SKM-1 (cell line): ENCODE results near the gene CHRNB1.
A peak's percentile ranks its signal among the peaks of the same experiment; 100 is the strongest.

Experiments
- DNase-seq: peaks from one replicate; lab custom pipeline; 2025; ENCODE audit not compliant: unreplicated experiment; lab: John Stamatoyannopoulos, UW

CHRNB1 gene

DNA sequence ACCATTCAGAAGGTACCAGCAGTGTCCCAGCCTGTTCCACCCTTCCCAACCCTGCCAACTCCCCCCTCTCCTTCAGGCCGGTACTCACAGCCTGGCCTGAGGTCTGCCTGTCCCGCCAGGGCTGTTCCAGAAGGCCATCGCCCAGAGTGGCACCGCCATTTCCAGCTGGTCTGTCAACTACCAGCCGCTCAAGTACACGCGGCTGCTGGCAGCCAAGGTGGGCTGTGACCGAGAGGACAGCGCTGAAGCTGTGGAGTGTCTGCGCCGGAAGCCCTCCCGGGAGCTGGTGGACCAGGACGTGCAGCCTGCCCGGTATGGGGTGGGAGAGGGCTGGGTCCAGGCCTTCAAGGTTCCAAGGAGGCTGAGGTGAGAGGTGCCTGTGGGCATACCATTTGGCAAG lies 30.0 kb upstream of the CHRNB1 start:
- no peak for DNase-seq

DNA sequence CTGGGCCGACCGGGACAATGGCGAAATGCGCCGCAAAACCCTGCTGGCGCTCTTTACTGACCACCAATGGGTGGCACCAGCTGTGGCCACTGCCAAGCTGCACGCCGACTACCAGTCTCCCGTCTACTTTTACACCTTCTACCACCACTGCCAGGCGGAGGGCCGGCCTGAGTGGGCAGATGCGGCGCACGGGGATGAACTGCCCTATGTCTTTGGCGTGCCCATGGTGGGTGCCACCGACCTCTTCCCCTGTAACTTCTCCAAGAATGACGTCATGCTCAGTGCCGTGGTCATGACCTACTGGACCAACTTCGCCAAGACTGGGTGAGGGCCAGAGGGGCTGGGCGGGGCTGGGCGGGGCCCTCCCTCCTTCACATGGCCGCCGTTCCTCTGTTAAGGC lies 29.1 kb upstream of the CHRNB1 start:
- no peak for DNase-seq

DNA sequence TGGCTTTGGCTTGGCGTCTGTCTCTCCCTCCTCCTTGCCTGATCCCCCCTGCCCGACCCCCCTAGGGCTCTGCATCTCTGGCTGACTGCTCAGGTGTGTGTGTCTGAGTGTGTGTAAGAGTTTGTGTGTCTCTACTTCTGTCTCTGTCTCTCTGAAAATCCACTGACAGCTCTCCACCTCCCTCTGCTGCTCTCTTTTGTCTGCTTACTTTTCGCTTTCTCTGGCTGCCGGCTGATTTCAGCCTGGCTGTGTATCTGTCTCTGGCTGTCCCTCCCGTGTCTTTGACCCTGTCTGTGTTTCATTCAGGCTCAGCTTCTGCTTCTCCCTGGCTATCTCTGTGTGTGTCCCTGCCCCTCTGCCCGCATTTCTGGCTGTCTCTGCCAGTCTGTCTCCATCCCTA lies 28.5 kb upstream of the CHRNB1 start:
- no peak for DNase-seq

DNA sequence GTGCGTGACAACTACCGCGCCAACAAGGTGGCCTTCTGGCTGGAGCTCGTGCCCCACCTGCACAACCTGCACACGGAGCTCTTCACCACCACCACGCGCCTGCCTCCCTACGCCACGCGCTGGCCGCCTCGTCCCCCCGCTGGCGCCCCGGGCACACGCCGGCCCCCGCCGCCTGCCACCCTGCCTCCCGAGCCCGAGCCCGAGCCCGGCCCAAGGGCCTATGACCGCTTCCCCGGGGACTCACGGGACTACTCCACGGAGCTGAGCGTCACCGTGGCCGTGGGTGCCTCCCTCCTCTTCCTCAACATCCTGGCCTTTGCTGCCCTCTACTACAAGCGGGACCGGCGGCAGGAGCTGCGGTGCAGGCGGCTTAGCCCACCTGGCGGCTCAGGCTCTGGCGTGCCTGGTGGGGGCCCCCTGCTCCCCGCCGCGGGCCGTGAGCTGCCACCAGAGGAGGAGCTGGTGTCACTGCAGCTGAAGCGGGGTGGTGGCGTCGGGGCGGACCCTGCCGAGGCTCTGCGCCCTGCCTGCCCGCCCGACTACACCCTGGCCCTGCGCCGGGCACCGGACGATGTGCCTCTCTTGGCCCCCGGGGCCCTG lies 27.7 kb upstream of the CHRNB1 start:
- DNase-seq, result no peak

DNA sequence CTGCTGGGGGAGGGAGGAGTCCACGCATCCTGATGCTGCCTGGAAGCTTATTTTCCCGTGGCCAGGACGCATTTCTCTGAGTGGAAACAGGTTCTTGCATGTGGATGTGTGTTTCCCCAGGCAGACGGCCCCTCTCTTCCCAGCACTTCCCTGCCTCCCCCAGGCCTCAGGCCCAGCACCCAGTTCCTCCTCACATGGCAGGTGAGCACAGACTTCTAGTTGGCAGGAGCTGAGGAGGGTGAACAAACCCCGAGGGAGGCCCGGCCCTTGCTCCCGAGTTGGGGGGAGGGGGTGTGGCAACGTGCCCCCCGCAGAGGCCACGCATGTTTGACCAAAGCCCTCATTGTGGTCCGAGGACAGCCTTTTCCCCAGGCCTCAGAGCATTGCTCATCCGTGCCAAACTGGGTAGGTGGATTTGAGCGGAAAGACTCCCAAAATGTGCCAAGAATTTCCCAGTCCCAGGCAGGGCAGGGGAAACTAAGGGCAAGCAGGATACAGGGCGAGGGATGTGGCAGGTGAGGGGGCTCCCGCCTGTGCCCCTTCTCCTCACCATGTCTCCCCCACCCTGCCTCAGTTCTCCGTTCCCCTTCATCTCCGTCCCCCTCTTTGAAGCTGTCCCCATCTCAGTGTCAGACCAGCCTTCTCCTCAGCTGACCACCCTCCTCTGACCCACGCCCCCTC lies 26.2 kb upstream of the CHRNB1 start:
- DNase-seq, result no peak

DNA sequence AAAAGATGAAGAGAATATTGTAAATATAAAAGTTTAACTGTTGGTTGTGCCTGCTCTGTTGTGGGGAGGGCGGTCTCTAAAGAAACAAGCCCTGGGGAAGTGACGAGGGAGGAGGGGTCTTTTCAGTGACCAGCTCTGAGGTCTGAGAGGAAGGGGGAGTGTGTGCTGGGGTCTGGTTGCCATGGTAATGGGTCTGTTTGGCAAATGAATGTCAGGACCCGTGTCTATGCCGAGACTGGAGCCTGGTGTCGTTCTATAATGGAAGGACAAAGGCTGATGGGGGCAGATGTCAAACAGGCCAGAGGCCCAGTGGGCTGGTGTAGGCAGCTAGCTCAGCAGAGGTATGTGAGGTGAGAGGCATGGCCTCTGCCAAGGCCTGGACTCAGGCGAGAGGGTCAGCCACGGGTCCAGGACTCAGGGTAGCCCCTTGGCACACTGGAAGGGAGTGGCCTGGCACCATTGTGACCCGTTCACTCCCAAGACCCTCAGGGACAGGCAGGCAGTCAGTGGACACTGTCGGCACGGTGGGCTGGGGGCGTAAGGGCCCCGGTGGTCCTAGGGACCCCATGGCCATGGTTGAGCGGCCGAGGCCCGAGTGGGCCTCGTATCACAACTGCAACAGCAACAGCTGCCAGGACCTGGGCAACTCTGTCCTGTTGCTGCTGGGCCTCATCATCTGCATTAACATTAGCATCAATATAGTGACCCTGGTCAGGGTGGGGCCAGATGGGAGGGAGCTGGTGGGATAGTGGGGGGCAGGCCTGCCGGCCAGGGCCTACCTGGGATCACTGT lies 24.8 kb upstream of the CHRNB1 start, which contains the start of gene SPEM1:
TSS of gene SPEM1 (plus strand) at position 506 of the 792 bp plus-strand sequence. CDS start at position 567, 61 bp downstream.
- no peak for DNase-seq

DNA sequence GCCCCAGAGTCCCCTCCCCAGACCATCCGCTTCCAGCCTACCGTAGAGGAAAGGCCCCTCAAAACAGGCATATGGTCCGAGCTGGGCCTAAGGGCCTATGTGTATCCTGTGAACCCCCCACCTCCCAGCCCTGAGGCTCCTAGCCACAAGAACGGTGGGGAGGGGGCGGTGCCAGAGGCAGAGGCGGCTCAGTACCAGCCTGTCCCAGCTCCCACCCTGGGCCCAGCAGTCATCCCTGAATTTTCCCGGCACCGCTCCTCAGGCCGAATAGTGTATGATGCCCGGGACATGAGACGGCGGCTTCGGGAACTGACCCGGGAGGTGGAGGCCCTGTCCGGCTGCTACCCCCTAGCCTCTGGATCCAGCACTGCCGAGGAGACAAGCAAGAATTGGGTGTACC lies 23.7 kb upstream of the CHRNB1 start:
- no peak for DNase-seq

DNA sequence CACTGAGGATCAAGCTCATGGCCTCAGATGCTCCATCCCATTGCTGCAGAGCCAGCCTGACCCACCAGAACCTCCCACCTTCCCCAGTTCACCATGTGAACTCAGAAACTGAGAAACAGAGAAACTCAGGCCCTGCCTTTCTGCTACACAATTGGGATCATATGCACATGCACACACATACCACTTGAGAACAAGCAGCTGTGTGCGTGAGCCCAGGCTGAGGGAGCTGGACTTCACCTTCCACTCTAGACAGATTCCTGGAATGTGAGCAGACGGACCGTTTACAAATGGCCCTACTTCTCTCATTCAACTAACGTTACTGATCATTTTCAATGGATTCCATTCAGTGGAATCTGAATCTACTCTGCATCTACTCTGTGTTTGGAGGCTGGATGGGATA lies 21.2 kb upstream of the CHRNB1 start:
- no peak for DNase-seq

DNA sequence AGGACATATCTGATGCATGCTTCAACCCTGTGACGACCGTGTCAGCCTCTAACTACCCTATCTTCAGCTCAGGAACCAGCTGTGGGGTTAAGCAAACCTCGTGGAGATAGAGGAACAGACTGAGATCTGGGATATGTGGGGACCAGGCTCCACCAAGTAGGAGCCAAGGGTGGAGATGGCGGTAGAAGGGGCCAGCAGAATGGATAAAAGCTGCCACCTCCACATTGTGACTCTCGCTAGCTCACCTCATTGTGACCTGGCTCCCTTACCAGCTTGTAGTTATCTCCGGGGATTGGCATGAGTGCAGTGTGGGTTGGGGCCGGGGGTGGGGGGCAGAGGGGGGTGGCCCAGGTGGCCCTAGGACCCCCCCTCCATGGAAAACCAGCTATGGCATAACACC lies 19.5 kb upstream of the CHRNB1 start, which contains the start of gene SPEM2:
TSS of gene SPEM2 (plus strand) at position 301 of the 400 bp plus-strand sequence. CDS start at position 374, 73 bp downstream.
- no peak for DNase-seq

DNA sequence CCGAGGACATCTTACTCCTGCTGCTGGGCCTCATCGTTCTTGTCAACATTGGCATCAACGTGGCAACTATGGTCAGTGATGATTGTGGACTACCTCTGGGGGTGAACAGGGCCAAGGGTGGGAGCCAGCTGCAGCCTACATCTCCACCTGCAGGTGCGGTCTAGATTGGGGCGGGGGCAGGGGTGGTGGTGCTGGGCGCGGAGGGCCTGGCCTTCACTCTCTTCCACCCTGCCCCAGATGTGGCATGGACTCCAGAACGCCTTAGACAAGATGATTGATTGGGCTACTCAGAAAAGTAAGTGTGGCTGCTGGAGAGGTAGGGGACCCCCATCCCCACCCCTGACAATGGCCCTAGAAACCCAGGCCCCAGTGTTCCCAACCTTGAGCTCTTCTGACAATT lies 19.1 kb upstream of the CHRNB1 start:
- DNase-seq, result no peak

DNA sequence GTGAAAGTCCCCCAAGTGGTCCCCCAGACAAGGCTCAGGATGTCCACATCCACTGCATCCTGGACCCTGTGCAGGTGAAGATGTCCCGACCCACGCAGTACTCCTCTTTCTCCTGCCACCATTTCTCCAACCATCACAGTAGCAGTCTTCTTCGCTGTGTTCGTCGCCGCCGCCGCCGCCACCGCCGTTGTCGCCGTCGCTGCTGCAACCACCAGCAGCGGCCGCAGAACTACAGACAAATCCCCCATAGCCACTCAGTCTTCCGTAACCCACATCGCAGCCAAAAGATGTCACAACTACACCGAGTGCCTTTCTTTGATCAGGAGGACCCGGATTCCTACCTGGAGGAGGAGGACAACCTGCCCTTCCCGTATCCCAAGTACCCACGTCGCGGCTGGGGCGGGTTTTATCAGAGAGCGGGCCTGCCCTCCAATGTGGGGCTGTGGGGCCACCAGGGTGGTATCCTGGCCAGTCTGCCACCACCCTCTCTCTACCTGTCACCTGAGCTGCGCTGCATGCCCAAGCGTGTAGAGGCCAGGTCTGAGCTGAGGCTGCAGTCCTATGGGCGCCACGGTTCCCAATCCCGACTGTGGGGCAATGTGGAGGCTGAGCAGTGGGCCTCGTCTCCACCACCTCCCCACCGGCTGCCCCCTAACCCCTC lies 18.5 kb upstream of the CHRNB1 start:
- DNase-seq, result no peak

DNA sequence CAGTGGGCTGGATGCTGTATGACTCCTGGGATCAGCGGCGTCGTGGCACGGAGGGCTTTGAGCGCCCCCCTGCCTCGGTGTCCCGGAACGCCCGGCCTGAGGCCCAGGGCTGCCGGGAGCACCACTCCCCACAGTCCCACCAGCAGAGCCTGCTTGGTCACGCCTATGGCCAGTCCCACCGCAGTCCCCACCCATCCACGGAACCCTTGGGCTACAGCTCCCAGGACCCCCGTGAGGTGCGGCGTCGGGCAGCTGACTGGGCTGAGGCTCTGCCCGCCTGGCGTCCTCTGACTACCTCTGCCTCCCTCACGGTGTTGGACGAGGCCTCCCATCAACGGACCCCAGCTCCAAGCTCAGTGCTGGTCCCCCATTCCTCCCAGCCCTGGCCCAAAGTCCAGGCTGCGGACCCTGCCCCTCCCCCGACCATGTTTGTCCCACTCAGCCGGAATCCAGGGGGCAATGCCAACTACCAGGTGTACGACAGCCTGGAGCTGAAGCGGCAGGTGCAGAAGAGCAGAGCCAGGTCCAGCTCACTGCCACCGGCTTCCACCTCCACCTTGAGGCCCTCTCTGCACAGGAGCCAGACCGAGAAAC lies 17.9 kb upstream of the CHRNB1 start:
- no peak for DNase-seq

DNA sequence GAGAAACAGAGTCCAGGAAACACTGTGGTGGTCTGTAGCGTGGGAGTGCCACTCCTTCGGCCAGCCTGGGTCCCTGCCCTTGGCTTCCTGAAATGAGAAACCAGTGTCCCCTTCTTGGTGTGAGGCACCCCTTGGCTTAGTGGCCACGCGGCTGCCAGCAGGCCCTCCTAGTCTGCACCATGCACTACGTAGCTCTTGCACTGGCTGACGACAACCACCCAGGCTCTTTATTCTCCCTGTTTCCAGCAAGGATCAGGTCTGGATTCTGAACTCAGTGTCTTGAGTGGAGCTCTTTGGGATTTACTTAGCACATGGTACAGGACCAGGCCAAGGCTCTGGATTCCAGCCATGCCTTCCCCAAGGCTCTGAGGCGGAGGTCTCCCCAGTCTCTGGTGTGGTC lies 17.3 kb upstream of the CHRNB1 start:
- DNase-seq, result no peak

DNA sequence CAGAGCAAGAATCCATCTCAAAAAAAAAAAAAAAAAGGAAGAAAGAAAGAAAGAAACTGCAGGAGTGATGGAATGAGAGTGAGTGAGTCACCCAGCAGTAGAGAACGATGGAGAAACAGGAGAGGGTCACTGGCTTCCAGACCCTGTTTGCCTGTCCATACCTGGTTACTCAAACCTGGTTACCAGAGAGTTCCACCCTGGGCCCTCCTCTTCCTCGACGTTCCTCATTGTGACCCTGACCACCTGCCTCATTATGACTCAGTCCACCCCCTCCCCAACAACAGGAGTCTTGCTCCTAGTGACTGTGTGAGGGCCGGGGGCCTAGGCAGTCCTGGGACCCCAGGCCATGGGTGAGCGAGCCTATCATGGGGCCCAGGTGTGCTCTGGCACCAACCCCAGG lies 16.3 kb upstream of the CHRNB1 start, which contains the start of gene SPEM3:
TSS of gene SPEM3 (plus strand) at position 301 of the 400 bp plus-strand sequence. CDS start at position 347, 46 bp downstream.
- no peak for DNase-seq

DNA sequence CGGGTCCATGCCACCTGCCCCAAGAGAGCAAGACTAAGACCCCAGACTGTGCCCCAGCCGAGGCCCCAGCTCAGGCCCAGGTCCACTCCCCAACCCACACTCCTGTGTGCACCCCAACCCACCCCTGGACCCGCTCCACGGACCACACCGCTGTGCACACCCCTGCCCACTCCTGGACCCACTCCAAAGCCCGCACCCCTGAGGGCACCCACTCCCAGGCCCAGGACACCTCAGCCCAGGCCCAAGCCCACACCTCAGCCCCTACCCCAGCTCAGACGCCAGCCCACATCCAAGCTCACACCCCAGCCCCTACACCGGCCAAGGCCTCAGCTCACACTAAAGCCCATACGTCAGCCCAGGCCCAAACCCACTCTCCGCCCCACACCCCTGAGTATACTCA lies 15.1 kb upstream of the CHRNB1 start:
- DNase-seq, result no peak

DNA sequence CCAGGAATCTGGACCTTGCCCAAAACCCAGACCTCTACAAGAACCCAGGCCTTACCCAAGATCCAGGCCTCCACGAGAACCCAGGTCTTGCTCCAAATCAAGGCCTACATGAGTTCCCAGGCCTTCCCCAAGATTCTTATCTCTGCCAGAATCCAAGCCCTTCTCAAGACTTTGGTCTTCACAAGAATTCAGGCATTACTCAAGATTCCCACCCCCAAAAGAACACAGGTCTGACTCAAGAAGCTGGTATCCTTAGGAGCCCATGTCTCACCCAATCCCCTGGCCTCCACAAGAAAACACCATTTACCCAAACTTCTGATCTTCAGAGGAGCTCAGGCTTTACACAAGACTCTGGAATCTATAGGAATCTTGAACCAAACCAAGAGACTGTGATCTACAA lies 13.6 kb upstream of the CHRNB1 start:
- no peak for DNase-seq

DNA sequence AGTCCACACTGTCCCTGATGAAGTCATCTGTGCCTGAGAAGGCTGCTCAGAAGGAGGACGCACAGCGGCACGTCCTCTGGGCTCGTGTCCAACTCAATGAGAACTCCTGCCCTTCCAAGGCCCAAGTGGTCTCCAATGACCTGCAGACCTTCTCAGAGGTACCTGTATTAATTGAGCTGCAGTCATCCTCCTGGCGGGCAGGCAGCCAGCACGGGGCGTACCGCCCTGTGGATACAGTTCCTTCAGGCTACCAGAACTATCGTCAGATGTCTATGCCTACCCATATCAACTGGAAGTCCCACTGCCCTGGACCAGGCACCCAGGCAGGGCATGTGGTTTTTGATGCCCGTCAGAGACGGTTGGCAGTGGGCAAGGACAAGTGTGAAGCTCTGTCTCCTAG lies 12.6 kb upstream of the CHRNB1 start:
- DNase-seq, result no peak

DNA sequence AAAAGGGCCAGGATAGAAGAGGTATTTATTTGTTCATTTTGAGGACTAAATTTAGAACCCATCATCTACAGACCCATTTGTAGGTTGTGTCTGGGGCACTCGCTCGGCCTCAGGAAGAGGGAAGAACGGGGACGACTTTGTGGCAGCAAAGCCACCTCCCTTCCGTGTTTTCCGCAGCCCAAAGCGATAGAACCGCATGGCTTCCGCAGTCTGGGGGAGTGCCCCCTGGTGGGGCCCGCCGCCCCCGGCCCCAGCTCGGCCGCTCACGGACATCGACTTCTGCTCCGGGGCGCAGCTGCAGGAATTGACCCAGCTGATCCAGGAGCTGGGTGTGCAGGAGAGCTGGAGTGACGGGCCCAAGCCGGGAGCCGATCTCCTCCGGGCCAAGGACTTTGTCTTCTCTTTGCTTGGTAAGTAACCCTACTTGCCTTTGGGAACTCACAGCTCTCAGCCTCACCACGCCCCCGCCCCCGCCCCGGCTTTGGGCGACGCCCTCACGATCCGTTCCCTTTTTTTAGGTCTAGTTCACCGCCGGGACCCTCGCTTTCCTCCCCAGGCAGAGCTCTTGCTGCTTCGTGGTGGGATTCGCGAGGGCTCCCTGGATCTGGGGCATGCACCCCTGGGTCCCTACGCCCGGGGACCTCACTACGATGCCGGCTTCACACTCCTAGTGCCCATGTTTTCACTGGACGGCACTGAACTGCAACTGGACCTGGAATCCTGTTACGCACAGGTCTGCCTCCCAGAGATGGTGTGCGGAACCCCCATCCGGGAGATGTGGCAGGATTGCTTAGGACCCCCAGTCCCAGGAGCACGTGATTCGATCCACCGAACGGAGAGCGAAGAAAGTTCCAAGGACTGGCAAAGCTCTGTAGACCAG lies 8.9 kb upstream of the CHRNB1 start:
- peak; percentile 15 for DNase-seq

DNA sequence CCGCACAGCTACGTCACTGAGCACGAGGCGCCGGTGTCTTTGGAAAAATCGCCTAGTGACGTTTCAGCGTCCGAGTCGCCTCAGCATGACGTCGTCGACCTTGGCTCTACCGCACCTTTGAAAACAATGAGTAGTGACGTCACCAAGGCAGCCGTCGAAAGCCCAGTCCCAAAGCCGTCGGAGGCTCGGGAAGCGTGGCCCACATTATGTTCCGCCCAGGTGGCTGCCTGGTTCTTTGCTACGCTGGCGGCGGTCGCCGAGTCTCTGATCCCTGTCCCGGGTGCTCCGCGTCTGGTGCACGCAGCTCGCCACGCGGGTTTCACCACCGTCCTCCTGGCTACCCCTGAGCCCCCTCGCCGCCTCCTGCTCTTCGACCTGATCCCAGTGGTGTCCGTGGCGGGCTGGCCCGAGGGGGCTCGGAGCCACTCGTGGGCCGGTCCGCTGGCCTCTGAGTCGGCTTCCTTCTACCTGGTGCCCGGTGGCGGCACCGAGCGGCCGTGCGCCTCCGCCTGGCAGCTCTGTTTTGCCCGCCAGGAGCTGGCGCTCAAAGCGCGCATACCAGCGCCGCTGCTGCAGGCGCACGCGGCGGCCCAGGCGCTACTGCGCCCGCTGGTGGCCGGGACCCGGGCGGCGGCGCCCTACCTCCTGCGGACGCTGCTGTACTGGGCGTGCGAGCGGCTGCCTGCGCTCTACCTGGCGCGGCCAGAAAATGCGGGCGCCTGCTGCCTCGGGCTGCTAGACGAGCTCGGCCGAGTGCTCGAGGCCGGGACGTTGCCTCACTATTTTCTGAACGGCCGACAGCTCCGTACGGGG lies 8.1 kb upstream of the CHRNB1 start:
- DNase-seq, result peak; percentile 4
